IPS-15b (cell line): ENCODE measurements around the gene SLC48A1.

Source experiments
- H3K27me3 ChIP-seq: one replicate; pipeline ENCODE4 v1.6.1; 2013; ENCODE audit warnings: low read length; ENCODE audit not compliant: control insufficient read depth, insufficient read depth
- H3K36me3 ChIP-seq: one replicate; pipeline ENCODE4 v1.6.1; 2013; ENCODE audit warnings: low read length; ENCODE audit not compliant: control insufficient read depth, insufficient read depth
- H3K4me1 ChIP-seq: one replicate; pipeline ENCODE4 v1.6.1; 2013; ENCODE audit warnings: mild to moderate bottlenecking, low read length; ENCODE audit not compliant: control insufficient read depth, insufficient read depth
- H3K4me3 ChIP-seq: one replicate; pipeline ENCODE4 v1.5.1; 2013; ENCODE audit warnings: low read depth, low read length
- H3K9ac ChIP-seq: one replicate; pipeline ENCODE4 v1.6.1; 2013; ENCODE audit warnings: low read depth, mild to moderate bottlenecking, low read length
- H3K9me3 ChIP-seq: one replicate; pipeline ENCODE4 v1.6.1; 2013; ENCODE audit warnings: mild to moderate bottlenecking, low read length; ENCODE audit not compliant: control insufficient read depth, insufficient read depth

The SLC48A1 gene

GRCh38 chr12:47822401-47822800 lies 49.4 kb downstream of the SLC48A1 start:
- no peaks in the 10 kb centered on the region for H3K36me3 ChIP-seq
- H3K9ac ChIP-seq = no peak overlapping the region
- H3K9me3 ChIP-seq = no peaks in the 10 kb centered on the region
- H3K27me3 ChIP-seq = peaks cover 13% of the 10 kb centered on the region
- H3K4me1 ChIP-seq = peaks cover 16% of the 10 kb centered on the region
- H3K4me3 ChIP-seq = no peak overlapping the region

- no peak overlapping the region for H3K9ac ChIP-seq
These were observed 49.8 kb downstream of the SLC48A1 start for GRCh38 chr12:47822863-47823262.

GRCh38 chr12:47823422-47824086 lies 50.5 kb downstream of the SLC48A1 start:
- Histone ChIP-seq H3K27me3 (peaks cover 13% of the 10 kb centered on the region), H3K36me3 (no peaks in the 10 kb centered on the region), H3K9ac (no peak overlapping the region), H3K4me1 (peaks cover 15% of the 10 kb centered on the region), H3K4me3 (no peak overlapping the region), H3K9me3 (no peaks in the 10 kb centered on the region)

More at GRCh38 chr12:47822863-47823262, 49.8 kb downstream of the SLC48A1 start:
- Histone ChIP-seq H3K9me3 (no peaks in the 10 kb centered on the region), H3K4me1 (peaks cover 14% of the 10 kb centered on the region), H3K27me3 (peaks cover 13% of the 10 kb centered on the region), H3K4me3 (no peak overlapping the region), H3K36me3 (no peaks in the 10 kb centered on the region)

GRCh38 chr12:47824198-47824597 lies 51.2 kb downstream of the SLC48A1 start:
- no peaks in the 10 kb centered on the region for H3K9me3 ChIP-seq
- H3K36me3 ChIP-seq = no peaks in the 10 kb centered on the region
- H3K4me3 ChIP-seq = no peak overlapping the region
- H3K9ac ChIP-seq = no peak overlapping the region
- peaks cover 17% of the 10 kb centered on the region for H3K4me1 ChIP-seq
- peaks cover 13% of the 10 kb centered on the region for H3K27me3 ChIP-seq

- peaks cover 19% of the 10 kb centered on the region for H3K4me1 ChIP-seq
- peaks cover 13% of the 10 kb centered on the region for H3K27me3 ChIP-seq
- H3K9ac ChIP-seq = no peak overlapping the region
- no peaks in the 10 kb centered on the region for H3K9me3 ChIP-seq
- H3K4me3 ChIP-seq = no peak overlapping the region
- no peaks in the 10 kb centered on the region for H3K36me3 ChIP-seq
These were observed 51.6 kb downstream of the SLC48A1 start for GRCh38 chr12:47824635-47825034.

GRCh38 chr12:47825173-47825639 lies 52.2 kb downstream of the SLC48A1 start:
- no peak overlapping the region for H3K4me3 ChIP-seq
- H3K9ac ChIP-seq = no peak overlapping the region
- H3K9me3 ChIP-seq = no peaks in the 10 kb centered on the region
- H3K4me1 ChIP-seq = peaks cover 19% of the 10 kb centered on the region
- no peaks in the 10 kb centered on the region for H3K36me3 ChIP-seq
- peaks cover 13% of the 10 kb centered on the region for H3K27me3 ChIP-seq

- Histone ChIP-seq H3K9ac (no peak overlapping the region), H3K4me1 (peaks cover 10% of the 10 kb centered on the region), H3K9me3 (no peaks in the 10 kb centered on the region), H3K4me3 (no peak overlapping the region), H3K27me3 (peaks cover 3% of the 10 kb centered on the region), H3K36me3 (no peaks in the 10 kb centered on the region)
These were observed 55.3 kb downstream of the SLC48A1 start for GRCh38 chr12:47828008-47828975.

- Histone ChIP-seq H3K4me3 (no peak overlapping the region), H3K36me3 (no peaks in the 10 kb centered on the region), H3K4me1 (peaks cover 10% of the 10 kb centered on the region), H3K27me3 (no peaks in the 10 kb centered on the region), H3K9me3 (no peaks in the 10 kb centered on the region), H3K9ac (no peak overlapping the region)
These were observed 56.0 kb downstream of the SLC48A1 start for GRCh38 chr12:47828976-47829482.

GRCh38 chr12:47829584-47829983 lies 56.5 kb downstream of the SLC48A1 start:
- Histone ChIP-seq H3K4me3 (no peak overlapping the region), H3K27me3 (no peaks in the 10 kb centered on the region), H3K4me1 (peaks cover 10% of the 10 kb centered on the region), H3K36me3 (no peaks in the 10 kb centered on the region), H3K9me3 (no peaks in the 10 kb centered on the region), H3K9ac (no peak overlapping the region)
